ENCODE measurements around the gene ZDHHC18. TPM values are rescaled to one million over a fixed set of nuclear protein-coding genes. Genes with fewer than 3 reads are reported as not detected.
A peak's percentile ranks its signal among the peaks of the same experiment; 100 is the strongest.
"Not testable (repeated sequence)": the region's sequence is repeated elsewhere in the genome, so short reads cannot be mapped to it uniquely, and the experiment has no call there.

Gene ZDHHC18
- total RNA-seq, 1 donor from 2014 or later = 25.5 TPM

GRCh38 chr1:26833432-26834405 lies 7.2 kb downstream of the ZDHHC18 start:
- Mint-ChIP-seq H3K9me3 (ENCODE audit: low read depth) (no peaks in the 10 kb centered on the region), H3K4me1 (ENCODE audit: low read depth) (peaks cover 9% of the 10 kb centered on the region), H3K36me3 (ENCODE audit: low read depth) (peaks cover 26% of the 10 kb centered on the region), H3K27ac (ENCODE audit: unreplicated experiment) (no peak overlapping the region), H3K27me3 (ENCODE audit: low read depth) (no peaks in the 10 kb centered on the region), H3K4me3 (ENCODE audit: unreplicated experiment) (no peak overlapping the region)
- DNase-seq (ENCODE audit: low spot score) = no peak
- TF ChIP-seq CTCF (IDR thresholded peaks at IDR 0.05) = no peak

GRCh38 chr1:26837665-26838064 lies 11.2 kb downstream of the ZDHHC18 start:
- H3K27me3 Mint-ChIP-seq (ENCODE audit: low read depth) = not testable (repeated sequence)

GRCh38 chr1:26838474-26839338 lies 12.2 kb downstream of the ZDHHC18 start:
- no peak overlapping the region for H3K4me3 Mint-ChIP-seq (ENCODE audit: unreplicated experiment)
- H3K36me3 Mint-ChIP-seq (ENCODE audit: low read depth) = peaks cover 19% of the 10 kb centered on the region

More at GRCh38 chr1:26837665-26838064, 11.2 kb downstream of the ZDHHC18 start:
- not testable (repeated sequence) for H3K4me3 Mint-ChIP-seq (ENCODE audit: unreplicated experiment); DNase-seq (ENCODE audit: low spot score); H3K27ac Mint-ChIP-seq (ENCODE audit: unreplicated experiment); H3K4me1 Mint-ChIP-seq (ENCODE audit: low read depth); H3K9me3 Mint-ChIP-seq (ENCODE audit: low read depth)
- H3K36me3 Mint-ChIP-seq (ENCODE audit: low read depth) = peaks cover 25% of the 10 kb centered on the region

DNA sequence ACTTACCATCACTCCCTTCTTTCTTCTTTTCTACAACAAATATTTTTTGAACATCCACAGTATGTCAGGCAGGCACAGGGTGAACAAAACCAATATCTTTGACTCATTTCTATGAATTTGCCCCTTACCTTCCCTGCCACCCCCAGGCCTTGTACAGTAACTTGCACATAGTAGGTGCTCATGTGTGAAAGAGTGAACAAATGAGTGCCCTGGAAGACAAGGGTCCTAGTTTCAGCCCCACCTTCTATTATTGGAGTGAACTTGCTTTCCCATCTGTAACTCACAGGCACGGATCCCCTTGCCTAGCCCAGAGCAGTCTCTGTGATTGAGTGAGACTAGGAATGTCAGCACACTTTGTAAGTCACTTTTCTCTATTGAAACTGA lies 12.8 kb downstream of the ZDHHC18 start:
- H3K9me3 Mint-ChIP-seq (ENCODE audit: low read depth) = no peaks in the 10 kb centered on the region
- H3K36me3 Mint-ChIP-seq (ENCODE audit: low read depth) = peaks cover 14% of the 10 kb centered on the region

More at GRCh38 chr1:26838474-26839338, 12.2 kb downstream of the ZDHHC18 start:
- no peak for TF ChIP-seq CTCF (IDR thresholded peaks at IDR 0.05)
- no peak for DNase-seq (ENCODE audit: low spot score)
- H3K27ac Mint-ChIP-seq (ENCODE audit: unreplicated experiment) = peak overlapping the region; percentile 45
- H3K9me3 Mint-ChIP-seq (ENCODE audit: low read depth) = no peaks in the 10 kb centered on the region
- H3K27me3 Mint-ChIP-seq (ENCODE audit: low read depth) = no peaks in the 10 kb centered on the region
- peaks cover 6% of the 10 kb centered on the region for H3K4me1 Mint-ChIP-seq (ENCODE audit: low read depth)

GRCh38 chr1:26839779-26840178 lies 13.3 kb downstream of the ZDHHC18 start:
- Mint-ChIP-seq H3K9me3 (ENCODE audit: low read depth) (no peaks in the 10 kb centered on the region), H3K4me3 (ENCODE audit: unreplicated experiment) (no peak overlapping the region), H3K27ac (ENCODE audit: unreplicated experiment) (no peak overlapping the region), H3K36me3 (ENCODE audit: low read depth) (peaks cover 10% of the 10 kb centered on the region), H3K27me3 (ENCODE audit: low read depth) (no peaks in the 10 kb centered on the region), H3K4me1 (ENCODE audit: low read depth) (peaks cover 6% of the 10 kb centered on the region)
- DNase-seq (ENCODE audit: low spot score) = no peak
- no peak for TF ChIP-seq CTCF (IDR thresholded peaks at IDR 0.05)

More for the DNA sequence above, 12.8 kb downstream of the ZDHHC18 start:
- Mint-ChIP-seq H3K27ac (ENCODE audit: unreplicated experiment) (peak overlapping the region; percentile 45), H3K4me1 (ENCODE audit: low read depth) (peaks cover 6% of the 10 kb centered on the region), H3K4me3 (ENCODE audit: unreplicated experiment) (no peak overlapping the region), H3K27me3 (ENCODE audit: low read depth) (no peaks in the 10 kb centered on the region)
- no peak for DNase-seq (ENCODE audit: low spot score)
- TF ChIP-seq CTCF (IDR thresholded peaks at IDR 0.05) = no peak
